HT-29 (cell line): ENCODE results near the gene BMERB1. TPM values are rescaled to one million over a fixed set of nuclear protein-coding genes. Genes with fewer than 3 reads are reported as not detected.
"Not testable (repeated sequence)": the region's sequence is repeated elsewhere in the genome, so short reads cannot be mapped to it uniquely, and the experiment has no call there.

Source experiments
- DNase-seq: peaks from one replicate; pipeline ENCODE4 v3.0.0-alpha.2; 2015; ENCODE audit warnings: low spot score
- total RNA-seq: library from RNA; depleted of rRNA; stranded (reverse); fragments of >200 nt; shearing (Covaris generic); gene quantifications from 2 replicates; pipeline ENCODE4 v1.2.3, GENCODE V29; 2014

The BMERB1 gene
- total RNA-seq, 1 experiment from 2014 or later: 0.61 TPM

- no peak for DNase-seq
Measured at GRCh38 chr16:15586716-15587115, 152.3 kb downstream of the BMERB1 start.

DNA sequence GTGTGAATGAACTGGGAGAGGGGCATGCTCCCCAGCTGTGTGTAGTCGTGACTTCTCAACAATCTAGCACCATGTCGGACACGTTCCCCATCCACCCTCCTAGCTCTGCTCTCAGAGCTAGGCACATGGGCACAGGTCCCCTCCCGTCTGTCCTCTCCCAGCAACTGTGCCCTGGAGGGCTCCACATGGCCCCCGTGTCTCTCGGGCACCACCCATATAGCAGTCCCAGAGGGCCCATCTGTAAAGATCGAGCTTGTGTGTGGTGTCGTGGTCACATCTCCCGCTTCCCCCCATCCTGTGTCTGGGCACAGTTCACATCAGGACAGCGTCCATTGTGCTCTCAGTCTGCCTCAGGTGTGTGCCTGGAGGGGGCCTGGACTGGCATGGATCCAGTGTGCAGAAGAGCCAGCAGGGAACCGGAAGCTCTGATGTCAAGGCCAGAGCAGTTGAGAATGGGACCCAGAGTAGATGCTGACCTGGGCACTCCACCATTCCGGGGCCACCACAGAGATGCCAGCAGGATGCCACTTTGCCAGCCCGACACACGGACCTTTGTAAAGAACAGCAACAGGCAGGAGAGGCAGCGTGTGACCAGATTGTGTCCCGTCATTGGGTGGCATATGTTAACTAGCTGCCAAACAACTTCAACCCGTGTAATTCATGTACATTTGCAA, 152.9 kb downstream of the BMERB1 start:
- DNase-seq: no peak

DNA sequence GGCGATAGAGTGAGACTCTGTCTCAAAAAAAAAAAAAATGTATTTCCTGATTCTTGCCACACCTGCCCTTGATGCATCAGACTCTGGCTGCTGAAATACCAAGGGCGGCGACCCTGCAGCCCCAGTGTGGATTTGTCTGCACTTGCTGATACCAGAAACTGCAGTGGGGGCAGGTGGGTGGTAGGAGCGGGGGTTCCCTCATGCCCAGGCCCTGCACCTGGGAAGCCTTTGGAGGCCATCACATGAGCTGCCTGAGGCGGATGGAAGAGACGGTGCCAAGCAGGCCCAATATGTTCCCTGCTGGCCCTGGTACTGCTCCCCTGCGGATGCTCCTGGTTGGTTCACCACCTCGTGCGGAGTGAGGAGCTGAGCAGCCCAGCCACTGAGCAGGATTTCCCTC, 157.9 kb downstream of the BMERB1 start:
- DNase-seq: peak; percentile 33

DNA sequence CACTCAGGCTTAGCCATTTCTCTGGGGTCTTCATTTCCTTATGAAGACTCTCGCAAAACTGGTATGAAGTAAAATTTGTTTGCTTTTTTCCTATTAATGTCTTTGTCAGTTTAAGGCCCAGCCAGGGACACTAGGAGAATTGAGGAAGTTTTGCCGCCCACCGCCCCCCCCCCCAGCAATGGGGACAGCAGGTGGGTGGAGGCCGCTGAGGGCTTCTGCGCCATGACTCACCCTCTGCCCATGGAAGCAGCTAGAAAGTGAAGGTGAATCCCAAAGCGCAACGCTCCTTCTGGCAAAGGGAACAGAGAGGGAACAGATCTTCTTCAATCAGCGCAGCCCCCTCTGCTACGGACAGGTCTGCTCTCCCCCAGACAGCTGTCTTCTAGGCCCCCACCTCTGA, 158.8 kb downstream of the BMERB1 start:
- DNase-seq: no peak

DNA sequence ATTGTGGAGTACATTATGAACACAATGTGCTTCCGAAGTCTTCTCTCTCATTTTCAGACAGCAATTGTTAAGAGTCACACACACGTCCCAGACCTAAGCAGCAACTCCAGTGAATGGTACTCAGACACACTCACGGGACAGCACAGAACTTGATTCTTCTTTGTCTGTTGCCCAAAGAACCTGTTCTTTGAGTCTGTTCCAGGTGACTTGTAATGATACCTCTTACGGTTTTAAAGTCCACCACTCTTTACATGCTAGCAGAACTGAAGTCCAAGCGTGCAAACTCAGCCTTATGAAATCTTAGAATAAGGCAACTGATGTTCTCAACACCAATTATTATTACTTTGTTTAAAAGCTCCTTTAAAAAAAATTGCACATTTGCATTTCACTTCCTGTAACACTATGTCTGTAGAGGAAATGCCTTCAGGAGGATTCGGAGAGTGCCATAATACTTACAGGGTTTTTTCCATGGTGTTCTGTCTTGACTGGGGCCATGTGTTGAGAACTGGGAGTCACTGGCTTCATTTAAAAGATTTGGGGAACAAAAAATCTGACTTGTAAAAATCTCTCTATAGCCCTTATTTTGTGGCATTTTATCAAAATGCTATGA, 160.4 kb downstream of the BMERB1 start:
- DNase-seq: no peak

GRCh38 chr16:15597135-15597534, 162.7 kb downstream of the BMERB1 start:
- DNase-seq: no peak

- DNase-seq: no peak
Measured at GRCh38 chr16:15597822-15598647, 163.6 kb downstream of the BMERB1 start.

- DNase-seq: no peak
Measured at GRCh38 chr16:15598648-15599190, 164.3 kb downstream of the BMERB1 start.

- no peak for DNase-seq
Measured at GRCh38 chr16:15599303-15600070, 165.1 kb downstream of the BMERB1 start.

GRCh38 chr16:15601212-15601879, 167.0 kb downstream of the BMERB1 start:
- no peak for DNase-seq

- no peak for DNase-seq
Measured at GRCh38 chr16:15602285-15603044, 168.1 kb downstream of the BMERB1 start.

DNA sequence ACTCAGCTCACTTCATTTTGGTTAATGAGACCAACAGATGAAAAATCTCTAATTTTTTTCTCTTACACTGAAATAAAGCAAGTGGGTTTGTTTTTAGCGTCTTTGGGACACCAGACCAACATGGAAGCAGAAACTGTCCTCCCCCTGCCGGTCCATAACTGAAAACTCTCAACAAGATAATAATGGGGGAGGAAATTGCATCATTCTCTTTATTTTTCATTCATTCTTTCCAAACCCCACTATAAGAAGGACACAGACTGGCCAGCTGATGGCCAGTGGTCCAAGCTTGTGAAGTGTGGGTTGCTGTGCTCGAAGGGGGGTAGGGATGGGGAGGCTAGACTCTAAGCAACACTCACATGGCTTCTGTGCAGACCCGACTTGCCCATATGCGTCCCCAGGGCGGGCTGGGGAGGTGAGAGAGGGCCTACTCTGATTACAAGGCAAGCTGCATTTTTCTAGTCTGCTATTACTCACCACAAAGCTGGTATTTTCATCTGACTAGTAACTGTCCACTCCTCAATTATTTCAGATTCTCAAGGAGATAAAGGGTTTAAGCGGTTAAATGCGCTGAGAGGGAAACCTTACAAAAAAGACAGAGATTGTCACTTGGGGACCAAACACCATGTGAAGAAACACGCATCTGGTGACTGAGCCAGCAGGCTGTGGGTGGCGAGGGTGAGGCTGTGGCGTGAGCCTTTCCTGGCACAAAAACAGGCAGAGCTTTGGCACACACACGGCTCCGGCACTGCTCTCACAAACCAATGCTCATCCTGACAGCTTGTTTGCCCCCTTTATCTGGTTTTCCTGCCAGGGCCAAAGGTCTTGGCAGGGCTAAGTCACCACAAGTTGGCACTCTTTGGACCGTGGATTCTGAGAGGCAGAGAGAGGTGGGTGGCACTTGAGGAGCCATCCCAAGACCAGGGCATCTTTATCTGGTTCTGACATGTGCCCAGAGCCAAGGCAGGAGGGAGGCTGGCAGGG, 170.4 kb downstream of the BMERB1 start:
- DNase-seq: no peak

- DNase-seq: no peak
Measured at GRCh38 chr16:15605839-15606517, 171.6 kb downstream of the BMERB1 start.

DNA sequence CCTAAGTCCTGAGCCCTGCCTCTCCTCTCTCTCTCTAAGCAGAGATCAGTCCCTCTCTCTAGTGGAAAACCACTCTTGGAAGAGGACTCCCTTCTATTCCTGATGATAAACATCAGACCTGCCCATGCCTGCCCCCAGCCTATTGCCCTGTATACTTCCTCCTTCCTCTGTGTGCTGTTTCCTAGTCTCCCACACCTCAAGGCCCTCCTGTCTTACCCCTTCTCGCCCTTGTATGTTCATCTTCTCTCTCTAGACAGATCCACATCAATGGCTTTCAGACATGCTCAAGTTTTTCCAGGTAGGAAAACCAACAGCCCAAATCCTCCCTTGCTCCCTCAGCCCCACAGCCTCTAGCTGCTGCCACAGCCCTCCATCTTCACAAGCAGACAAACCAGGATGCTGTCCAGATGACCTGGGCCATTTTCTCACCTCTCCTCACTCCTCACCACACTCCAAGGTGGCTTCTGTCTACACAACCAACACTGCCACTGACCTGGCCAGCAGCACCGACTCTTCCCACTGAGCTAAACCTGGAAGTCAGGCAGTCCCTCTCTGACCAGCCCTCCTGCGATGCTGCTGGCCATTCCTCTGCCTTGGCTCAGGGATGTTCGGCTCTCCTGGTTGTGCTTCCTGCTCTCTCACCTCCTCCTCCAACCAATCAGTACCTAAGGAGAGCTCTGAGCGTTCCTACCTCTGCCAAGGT, 172.3 kb downstream of the BMERB1 start:
- DNase-seq: no peak

GRCh38 chr16:15607221-15607699, 172.9 kb downstream of the BMERB1 start:
- not testable (repeated sequence) for DNase-seq

- DNase-seq: no peak
Measured at GRCh38 chr16:15607700-15608396, 173.5 kb downstream of the BMERB1 start.
